IPS-20b (cell line): ENCODE data around the gene MAPK8IP2.

ENCODE experiments used
- H3K27ac ChIP-seq: one replicate; pipeline ENCODE4 v1.5.1; 2013; ENCODE audit warnings: low read length
- H3K27me3 ChIP-seq: 2 replicates; pipeline ENCODE4 v1.6.1; 2013; ENCODE audit warnings: mild to moderate bottlenecking, low read length, inconsistent platforms; ENCODE audit not compliant: insufficient read depth
- H3K36me3 ChIP-seq: 2 replicates; pipeline ENCODE4 v1.6.1; 2013; ENCODE audit warnings: low read depth, mild to moderate bottlenecking, inconsistent platforms, low read length, moderate library complexity; ENCODE audit not compliant: insufficient read depth
- H3K4me1 ChIP-seq: 2 replicates; pipeline ENCODE4 v1.6.1; 2013; ENCODE audit warnings: mild to moderate bottlenecking, control low read depth, inconsistent platforms, low read length, moderate library complexity; ENCODE audit not compliant: insufficient read depth
- H3K4me3 ChIP-seq: 2 replicates; pipeline ENCODE4 v1.5.1; 2013; ENCODE audit warnings: mild to moderate bottlenecking, low read length, inconsistent platforms
- H3K9ac ChIP-seq: 2 replicates; pipeline ENCODE4 v1.6.1; 2013; ENCODE audit warnings: low read depth, mild to moderate bottlenecking, inconsistent platforms, low read length, moderate library complexity
- H3K9me3 ChIP-seq: 2 replicates; pipeline ENCODE4 v1.6.1; 2013; ENCODE audit warnings: mild to moderate bottlenecking, low read depth, low read length, inconsistent platforms; ENCODE audit not compliant: insufficient read depth

MAPK8IP2 gene

DNA sequence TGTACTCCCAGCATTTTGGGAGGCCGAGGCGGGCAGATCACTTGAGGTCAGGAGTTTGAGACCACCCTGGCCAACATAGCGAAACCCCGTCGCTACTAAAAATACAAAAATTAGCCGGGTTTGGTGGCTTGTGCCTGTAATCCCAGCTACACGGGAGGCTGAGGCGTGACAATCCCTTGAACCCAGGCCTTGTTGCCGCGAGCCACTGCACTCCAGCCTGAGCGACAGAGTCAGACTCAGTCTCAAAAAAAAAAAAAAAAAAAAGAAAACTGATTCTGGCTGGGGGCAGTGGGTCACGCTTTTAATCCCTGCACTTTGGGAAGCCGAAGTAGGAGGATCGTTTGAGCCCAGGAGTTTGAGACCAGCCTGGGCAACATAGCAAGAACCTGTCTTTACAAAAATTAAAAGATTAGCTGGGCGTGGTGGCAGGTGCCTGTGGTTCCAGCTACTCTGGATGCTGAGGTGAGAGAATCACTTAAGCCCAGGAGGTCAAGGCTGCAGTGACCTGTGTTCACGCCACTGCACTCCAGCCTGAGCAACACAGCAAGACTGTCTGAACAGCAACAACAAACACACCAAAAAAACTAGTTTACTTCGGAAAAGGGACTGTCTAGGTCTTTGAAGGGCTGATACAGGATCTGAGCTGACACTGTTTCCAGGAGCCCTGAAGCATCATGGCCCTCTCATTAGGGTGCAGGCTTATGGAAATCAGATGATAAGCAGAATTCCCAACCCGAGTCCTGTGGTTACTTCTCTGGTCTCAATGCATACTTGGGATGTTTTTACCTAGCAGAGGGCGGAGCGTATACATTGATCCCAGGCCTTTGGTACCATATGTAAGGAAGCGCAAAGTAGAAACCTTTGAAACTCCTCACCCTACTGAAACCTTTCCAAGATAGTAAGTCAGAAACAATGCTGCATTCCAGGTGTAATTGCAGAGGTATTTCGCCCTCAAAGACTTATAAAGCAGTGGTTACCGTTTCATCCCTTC lies 16.2 kb upstream of the MAPK8IP2 start:
- Histone ChIP-seq H3K4me1 (peaks cover 12% of the 10 kb centered on the region), H3K9ac (peak overlapping the region; percentile 88; the same call in 1 of the 2 replicates), H3K36me3 (peaks cover 19% of the 10 kb centered on the region), H3K27ac (no peak overlapping the region), H3K4me3 (peak overlapping the region; percentile 98; the same call in 1 of the 2 replicates), H3K9me3 (no peaks in the 10 kb centered on the region), H3K27me3 (peaks cover 5% of the 10 kb centered on the region)

- H3K9me3 ChIP-seq, result no peaks in the 10 kb centered on the region
- H3K9ac ChIP-seq, result no peak overlapping the region
- no peak overlapping the region for H3K4me3 ChIP-seq
- peaks cover 5% of the 10 kb centered on the region for H3K27me3 ChIP-seq
- H3K27ac ChIP-seq, result no peak overlapping the region
- peaks cover 12% of the 10 kb centered on the region for H3K4me1 ChIP-seq
- H3K36me3 ChIP-seq, result peaks cover 11% of the 10 kb centered on the region
Observed at GRCh38 chr22:50585238-50585637, 15.4 kb upstream of the MAPK8IP2 start.

DNA sequence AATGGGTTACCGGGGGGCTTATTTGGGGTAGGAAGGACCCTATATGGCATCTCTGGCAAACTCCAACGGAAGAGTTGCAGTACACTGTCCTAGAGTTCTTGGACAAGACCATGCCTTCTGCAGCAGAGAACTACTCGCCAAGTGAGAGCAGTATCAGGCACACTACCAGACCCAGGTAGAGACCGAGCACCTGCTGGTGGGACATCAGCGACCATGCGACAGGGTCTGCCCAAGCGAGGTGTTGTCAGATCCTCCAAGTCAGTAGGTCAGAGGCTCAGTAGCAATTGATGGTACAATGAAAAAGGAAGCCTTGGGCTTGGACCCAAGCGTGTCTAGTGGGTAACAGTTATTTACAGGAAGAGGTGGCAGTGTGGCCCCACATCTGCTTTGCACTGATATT lies 14.8 kb upstream of the MAPK8IP2 start:
- H3K4me3 ChIP-seq, result no peak overlapping the region
- H3K9ac ChIP-seq, result no peak overlapping the region
- peaks cover 5% of the 10 kb centered on the region for H3K27me3 ChIP-seq
- no peaks in the 10 kb centered on the region for H3K9me3 ChIP-seq
- peaks cover 12% of the 10 kb centered on the region for H3K4me1 ChIP-seq
- H3K36me3 ChIP-seq, result peaks cover 5% of the 10 kb centered on the region
- H3K27ac ChIP-seq, result no peak overlapping the region

GRCh38 chr22:50586416-50586815 lies 14.2 kb upstream of the MAPK8IP2 start:
- peaks cover 5% of the 10 kb centered on the region for H3K27me3 ChIP-seq
- peaks cover 12% of the 10 kb centered on the region for H3K4me1 ChIP-seq
- H3K9ac ChIP-seq, result no peak overlapping the region
- no peak overlapping the region for H3K4me3 ChIP-seq
- no peak overlapping the region for H3K27ac ChIP-seq
- no peaks in the 10 kb centered on the region for H3K9me3 ChIP-seq
- H3K36me3 ChIP-seq, result no peaks in the 10 kb centered on the region

DNA sequence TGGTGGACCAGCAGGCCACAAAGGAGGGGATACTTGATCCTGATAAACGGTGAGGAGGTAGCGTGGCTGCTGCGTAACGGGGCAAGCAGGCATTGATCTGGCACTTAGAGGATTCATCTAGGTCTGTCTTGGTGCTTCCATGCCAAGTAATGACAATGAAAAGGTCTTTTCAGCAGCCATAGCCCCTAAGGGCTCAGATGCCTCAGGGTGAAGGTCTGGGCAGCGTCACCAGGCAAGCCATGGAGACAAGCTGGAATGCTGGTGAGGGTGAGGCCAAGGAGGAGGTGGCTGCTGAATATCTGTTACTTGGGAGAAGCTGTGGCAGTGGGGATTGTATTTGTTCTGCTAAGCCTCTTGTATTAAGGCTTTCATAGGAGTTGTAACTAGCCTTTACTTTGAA lies 13.2 kb upstream of the MAPK8IP2 start:
- Histone ChIP-seq H3K27me3 (peaks cover 5% of the 10 kb centered on the region), H3K9me3 (no peaks in the 10 kb centered on the region), H3K4me3 (no peak overlapping the region), H3K9ac (no peak overlapping the region), H3K27ac (no peak overlapping the region), H3K4me1 (peaks cover 12% of the 10 kb centered on the region), H3K36me3 (no peaks in the 10 kb centered on the region)

- H3K27me3 ChIP-seq, result peaks cover 39% of the 10 kb centered on the region
- H3K4me1 ChIP-seq, result no peaks in the 10 kb centered on the region
- no peak overlapping the region for H3K27ac ChIP-seq
- no peaks in the 10 kb centered on the region for H3K9me3 ChIP-seq
- H3K9ac ChIP-seq, result no peak overlapping the region
- H3K4me3 ChIP-seq, result no peak overlapping the region
- no peaks in the 10 kb centered on the region for H3K36me3 ChIP-seq
Observed at GRCh38 chr22:50595189-50595588, 5.4 kb upstream of the MAPK8IP2 start.

GRCh38 chr22:50597097-50597496 lies 3.5 kb upstream of the MAPK8IP2 start:
- Histone ChIP-seq H3K4me1 (no peaks in the 10 kb centered on the region), H3K9ac (no peak overlapping the region), H3K9me3 (no peaks in the 10 kb centered on the region), H3K36me3 (no peaks in the 10 kb centered on the region), H3K4me3 (no peak overlapping the region), H3K27me3 (peaks cover 52% of the 10 kb centered on the region), H3K27ac (no peak overlapping the region)

DNA sequence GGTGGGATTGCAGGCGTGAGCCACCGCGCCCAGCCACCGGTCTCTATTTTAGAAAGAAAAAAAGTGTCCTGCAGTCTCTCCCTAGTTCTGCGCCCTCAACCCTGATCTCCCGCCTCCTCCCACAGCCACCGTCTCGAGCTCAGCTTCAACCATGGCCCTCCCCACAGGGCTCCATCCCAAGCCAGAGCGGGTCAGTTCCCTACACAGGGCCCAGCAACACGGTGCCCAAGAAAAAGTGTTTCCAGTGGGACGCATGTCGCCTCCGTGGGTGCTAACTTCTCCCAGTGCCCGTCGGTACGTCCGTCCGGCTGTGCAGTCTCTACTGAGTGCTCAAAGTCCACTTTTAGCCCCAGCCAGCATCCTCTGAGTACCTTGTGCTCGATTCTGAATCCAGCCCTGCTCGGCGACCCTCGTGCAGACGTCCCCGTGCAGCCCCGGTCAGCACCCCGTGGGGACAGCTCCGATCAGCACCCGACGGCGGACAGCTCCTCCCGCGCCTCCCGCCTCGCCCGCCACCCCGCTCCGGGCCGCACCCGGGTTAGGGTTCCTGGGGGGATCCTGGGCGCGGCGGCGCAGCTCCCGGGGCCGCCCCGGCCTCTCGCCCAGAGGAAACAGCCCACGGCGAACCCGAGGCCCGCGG lies 657 bp upstream of the MAPK8IP2 start:
- Histone ChIP-seq H3K4me3 (no peak overlapping the region; the same call in 1 of the 2 replicates), H3K9me3 (no peaks in the 10 kb centered on the region), H3K27me3 (peaks cover 80% of the 10 kb centered on the region), H3K36me3 (no peaks in the 10 kb centered on the region), H3K4me1 (no peaks in the 10 kb centered on the region), H3K9ac (no peak overlapping the region), H3K27ac (no peak overlapping the region)

GRCh38 chr22:50600967-50601668 lies 525 bp downstream of the MAPK8IP2 start:
- no peaks in the 10 kb centered on the region for H3K36me3 ChIP-seq
- H3K27ac ChIP-seq, result no peak overlapping the region
- H3K27me3 ChIP-seq, result peaks cover 92% of the 10 kb centered on the region

GRCh38 chr22:50601669-50602337 lies 1.2 kb downstream of the MAPK8IP2 start:
- Histone ChIP-seq H3K4me3 (no peak overlapping the region), H3K9ac (no peak overlapping the region), H3K27me3 (peaks cover 91% of the 10 kb centered on the region), H3K9me3 (no peaks in the 10 kb centered on the region), H3K27ac (no peak overlapping the region), H3K4me1 (no peaks in the 10 kb centered on the region), H3K36me3 (no peaks in the 10 kb centered on the region)

More at GRCh38 chr22:50600967-50601668, 525 bp downstream of the MAPK8IP2 start:
- H3K4me1 ChIP-seq, result no peaks in the 10 kb centered on the region
- no peaks in the 10 kb centered on the region for H3K9me3 ChIP-seq
- no peak overlapping the region for H3K9ac ChIP-seq
- peak overlapping the region; percentile 58; the same call in 1 of the 2 replicates for H3K4me3 ChIP-seq

DNA sequence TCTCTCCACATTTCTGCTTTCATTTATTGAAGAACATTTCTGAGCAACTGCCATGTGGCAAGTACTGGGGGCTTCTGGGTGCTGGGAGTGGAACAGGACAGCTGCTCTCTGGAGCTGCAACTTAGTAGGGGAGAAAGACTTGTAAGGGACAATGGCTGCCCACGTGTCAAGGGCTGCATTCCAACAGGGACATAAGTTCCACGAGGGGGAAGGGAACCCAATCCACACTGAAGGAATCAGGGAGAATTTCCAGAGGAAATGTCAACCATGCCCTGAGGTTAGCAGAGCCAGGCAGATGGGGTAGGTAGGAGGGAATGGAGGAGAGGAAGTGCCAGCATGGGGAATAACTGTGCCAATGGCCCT lies 1.7 kb downstream of the MAPK8IP2 start:
- Histone ChIP-seq H3K27ac (no peak overlapping the region), H3K27me3 (peaks cover 91% of the 10 kb centered on the region), H3K9ac (no peak overlapping the region), H3K4me3 (no peak overlapping the region), H3K9me3 (no peaks in the 10 kb centered on the region), H3K4me1 (no peaks in the 10 kb centered on the region), H3K36me3 (no peaks in the 10 kb centered on the region)
